ENCODE data around the gene EMD.
"Not testable (repeated sequence)": the region's sequence is repeated elsewhere in the genome, so short reads cannot be mapped to it uniquely, and the experiment has no call there.

The EMD gene

GRCh38 chrX:154396973-154397887 is 18.1 kb downstream of the EMD start:
- Mint-ChIP-seq H3K27ac (peak overlapping the region; percentile 99), H3K9me3 (no peaks in the 10 kb centered on the region), H3K4me3 (peak overlapping the region; percentile 99), H3K27me3 (no peaks in the 10 kb centered on the region), H3K36me3 (peaks cover 16% of the 10 kb centered on the region), H3K4me1 (no peaks in the 10 kb centered on the region)

- Mint-ChIP-seq H3K4me1 (no peaks in the 10 kb centered on the region), H3K36me3 (peaks cover 16% of the 10 kb centered on the region), H3K27me3 (no peaks in the 10 kb centered on the region), H3K9me3 (no peaks in the 10 kb centered on the region), H3K4me3 (peak within 1 kb of the TSS; percentile 99), H3K27ac (peak within 1 kb of the TSS; percentile 99)
These were observed 19.0 kb downstream of the EMD start, which contains the start of gene RPL10 for GRCh38 chrX:154397888-154398667. Gene RPL10 (plus strand): TSS chrX:154398377. CDS start chrX:154398520, 143 bp downstream.

- peak overlapping the region; percentile 99 for H3K4me3 Mint-ChIP-seq
- peak overlapping the region; percentile 99 for H3K27ac Mint-ChIP-seq
- no peaks in the 10 kb centered on the region for H3K27me3 Mint-ChIP-seq
- H3K4me1 Mint-ChIP-seq = no peaks in the 10 kb centered on the region
- peaks cover 16% of the 10 kb centered on the region for H3K36me3 Mint-ChIP-seq
- H3K9me3 Mint-ChIP-seq = no peaks in the 10 kb centered on the region
These were observed 19.8 kb downstream of the EMD start for GRCh38 chrX:154398668-154399526.

GRCh38 chrX:154399527-154400368 is 20.7 kb downstream of the EMD start:
- H3K4me1 Mint-ChIP-seq = no peaks in the 10 kb centered on the region
- H3K27me3 Mint-ChIP-seq = no peaks in the 10 kb centered on the region
- H3K9me3 Mint-ChIP-seq = no peaks in the 10 kb centered on the region
- peak overlapping the region; percentile 99 for H3K4me3 Mint-ChIP-seq
- peak overlapping the region; percentile 99 for H3K27ac Mint-ChIP-seq
- H3K36me3 Mint-ChIP-seq = peaks cover 16% of the 10 kb centered on the region

GRCh38 chrX:154400369-154400817 is 21.3 kb downstream of the EMD start:
- not testable (repeated sequence) for H3K9me3 Mint-ChIP-seq, H3K27me3 Mint-ChIP-seq, H3K4me1 Mint-ChIP-seq
- H3K36me3 Mint-ChIP-seq = peaks cover 16% of the 10 kb centered on the region
- H3K4me3 Mint-ChIP-seq = peak overlapping the region; percentile 99
- H3K27ac Mint-ChIP-seq = peak overlapping the region; percentile 99

GRCh38 chrX:154401045-154401799 is 22.1 kb downstream of the EMD start:
- H3K27ac Mint-ChIP-seq = peak overlapping the region; percentile 86
- H3K36me3 Mint-ChIP-seq = peaks cover 16% of the 10 kb centered on the region
- no peaks in the 10 kb centered on the region for H3K9me3 Mint-ChIP-seq
- H3K4me3 Mint-ChIP-seq = peak overlapping the region; percentile 99
- no peaks in the 10 kb centered on the region for H3K27me3 Mint-ChIP-seq
- no peaks in the 10 kb centered on the region for H3K4me1 Mint-ChIP-seq

GRCh38 chrX:154401918-154402621 is 23.0 kb downstream of the EMD start:
- H3K27me3 Mint-ChIP-seq = no peaks in the 10 kb centered on the region
- H3K4me3 Mint-ChIP-seq = no peak overlapping the region
- peak overlapping the region; percentile 65 for H3K27ac Mint-ChIP-seq
- H3K36me3 Mint-ChIP-seq = peaks cover 16% of the 10 kb centered on the region
- no peaks in the 10 kb centered on the region for H3K4me1 Mint-ChIP-seq
- no peaks in the 10 kb centered on the region for H3K9me3 Mint-ChIP-seq

- H3K4me1 Mint-ChIP-seq = no peaks in the 10 kb centered on the region
- peaks cover 16% of the 10 kb centered on the region for H3K36me3 Mint-ChIP-seq
- no peaks in the 10 kb centered on the region for H3K9me3 Mint-ChIP-seq
- H3K4me3 Mint-ChIP-seq = no peak overlapping the region
- no peaks in the 10 kb centered on the region for H3K27me3 Mint-ChIP-seq
- peak overlapping the region; percentile 65 for H3K27ac Mint-ChIP-seq
These were observed 23.6 kb downstream of the EMD start for GRCh38 chrX:154402622-154403127.

- Mint-ChIP-seq H3K9me3 (no peaks in the 10 kb centered on the region), H3K27ac (no peak overlapping the region), H3K4me3 (no peak overlapping the region), H3K36me3 (peaks cover 16% of the 10 kb centered on the region), H3K27me3 (no peaks in the 10 kb centered on the region), H3K4me1 (no peaks in the 10 kb centered on the region)
These were observed 24.1 kb downstream of the EMD start for GRCh38 chrX:154403192-154403591.

- Mint-ChIP-seq H3K36me3 (peaks cover 10% of the 10 kb centered on the region), H3K4me3 (no peak overlapping the region), H3K4me1 (peaks cover 6% of the 10 kb centered on the region), H3K27ac (no peak overlapping the region), H3K27me3 (no peaks in the 10 kb centered on the region), H3K9me3 (no peaks in the 10 kb centered on the region)
These were observed 24.8 kb downstream of the EMD start for GRCh38 chrX:154403858-154404257.

GRCh38 chrX:154404625-154405192 is 25.6 kb downstream of the EMD start:
- no peaks in the 10 kb centered on the region for H3K27me3 Mint-ChIP-seq
- H3K36me3 Mint-ChIP-seq = peaks cover 2% of the 10 kb centered on the region
- no peaks in the 10 kb centered on the region for H3K9me3 Mint-ChIP-seq
- no peak overlapping the region for H3K4me3 Mint-ChIP-seq
- peaks cover 10% of the 10 kb centered on the region for H3K4me1 Mint-ChIP-seq
- no peak overlapping the region for H3K27ac Mint-ChIP-seq

- H3K27ac Mint-ChIP-seq = no peak overlapping the region
- no peaks in the 10 kb centered on the region for H3K36me3 Mint-ChIP-seq
- H3K27me3 Mint-ChIP-seq = no peaks in the 10 kb centered on the region
- peaks cover 16% of the 10 kb centered on the region for H3K4me1 Mint-ChIP-seq
- peak overlapping the region; percentile 69 for H3K4me3 Mint-ChIP-seq
- no peaks in the 10 kb centered on the region for H3K9me3 Mint-ChIP-seq
These were observed 29.6 kb downstream of the EMD start for GRCh38 chrX:154408659-154409221.
